Measurements from ENCODE around the gene NUP214.
"Not testable (repeated sequence)": the region's sequence is repeated elsewhere in the genome, so short reads cannot be mapped to it uniquely, and the experiment has no call there.

NUP214 gene

DNA sequence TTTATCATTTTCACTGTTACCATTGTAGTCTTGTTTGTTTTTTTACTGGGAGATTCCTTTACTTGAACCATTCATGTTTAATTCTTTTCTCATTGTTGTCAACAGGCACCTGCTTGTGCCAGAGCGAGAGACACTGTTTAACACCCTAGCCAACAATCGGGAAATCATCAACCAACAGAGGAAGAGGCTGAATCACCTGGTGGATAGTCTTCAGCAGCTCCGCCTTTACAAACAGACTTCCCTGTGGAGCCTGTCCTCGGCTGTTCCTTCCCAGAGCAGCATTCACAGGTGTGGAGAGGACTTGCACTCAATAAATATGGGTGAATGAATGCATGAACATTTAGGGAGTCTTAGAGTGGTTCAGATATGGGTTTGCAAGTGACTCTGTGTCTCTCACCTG is 37.5 kb downstream of the NUP214 start:
- DNase-seq = no peak

DNA sequence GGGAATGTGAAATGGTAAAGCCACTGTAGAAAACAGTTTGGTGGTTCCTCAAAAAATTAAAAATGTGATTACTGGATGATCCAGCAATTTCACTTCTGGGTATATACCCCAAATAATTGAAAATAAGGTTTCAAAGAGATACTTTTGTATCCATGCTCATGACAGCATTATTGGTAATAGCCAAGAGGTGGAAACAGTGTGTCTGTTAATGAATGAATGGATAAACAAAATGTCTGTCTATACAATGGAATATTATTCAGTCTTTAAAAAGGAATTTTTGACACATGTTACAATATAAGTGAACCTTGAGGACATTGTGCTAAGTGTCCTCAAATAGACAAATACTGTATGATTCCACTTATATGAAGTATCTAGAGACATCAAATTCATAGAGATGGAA is 40.1 kb downstream of the NUP214 start:
- DNase-seq = no peak

DNA sequence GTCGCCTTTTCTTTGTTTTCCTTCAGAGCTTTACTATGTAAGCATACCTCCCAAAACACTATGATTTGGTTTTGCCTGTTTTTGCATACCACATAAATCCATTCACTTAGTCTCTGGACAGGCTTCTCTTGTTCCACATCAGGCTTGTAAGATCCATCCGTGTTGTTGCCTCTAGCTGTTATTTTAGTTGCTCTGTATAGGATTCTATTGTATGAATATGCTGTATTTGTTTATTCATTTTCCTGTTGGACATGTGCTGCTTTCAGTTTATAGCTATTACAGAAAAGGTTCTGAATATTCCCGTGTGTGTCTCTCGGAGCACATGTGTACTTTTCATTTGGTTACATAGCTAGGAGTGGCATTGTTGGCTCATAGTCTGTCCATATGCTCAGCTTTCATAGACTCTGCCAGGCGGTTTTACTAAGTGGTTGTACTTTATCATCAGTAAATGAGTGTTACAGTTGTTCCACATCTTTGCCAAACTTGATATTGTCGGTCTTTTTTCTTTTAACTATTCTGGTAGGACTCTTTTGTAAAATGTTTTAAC is 41.8 kb downstream of the NUP214 start:
- DNase-seq = no peak

DNA sequence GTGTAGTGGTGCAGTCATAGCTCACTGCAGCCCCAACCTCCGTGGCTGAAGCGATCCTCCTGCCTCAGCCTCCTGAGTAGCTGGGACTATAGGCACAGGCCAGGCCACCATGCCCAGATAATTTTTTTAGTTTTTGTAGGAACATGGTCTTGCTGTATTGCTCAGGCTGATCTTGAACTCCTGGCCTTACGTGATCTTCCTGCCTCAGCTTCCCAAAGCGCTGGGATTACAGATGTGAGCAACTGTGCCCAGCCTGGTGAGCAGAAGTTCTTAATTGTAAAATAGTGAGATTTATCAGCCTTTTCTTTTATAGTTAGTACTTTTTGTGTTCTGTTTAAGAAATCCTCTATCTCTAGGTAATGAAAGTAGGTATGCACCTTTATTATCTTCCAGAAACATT is 42.5 kb downstream of the NUP214 start:
- no peak for DNase-seq

DNA sequence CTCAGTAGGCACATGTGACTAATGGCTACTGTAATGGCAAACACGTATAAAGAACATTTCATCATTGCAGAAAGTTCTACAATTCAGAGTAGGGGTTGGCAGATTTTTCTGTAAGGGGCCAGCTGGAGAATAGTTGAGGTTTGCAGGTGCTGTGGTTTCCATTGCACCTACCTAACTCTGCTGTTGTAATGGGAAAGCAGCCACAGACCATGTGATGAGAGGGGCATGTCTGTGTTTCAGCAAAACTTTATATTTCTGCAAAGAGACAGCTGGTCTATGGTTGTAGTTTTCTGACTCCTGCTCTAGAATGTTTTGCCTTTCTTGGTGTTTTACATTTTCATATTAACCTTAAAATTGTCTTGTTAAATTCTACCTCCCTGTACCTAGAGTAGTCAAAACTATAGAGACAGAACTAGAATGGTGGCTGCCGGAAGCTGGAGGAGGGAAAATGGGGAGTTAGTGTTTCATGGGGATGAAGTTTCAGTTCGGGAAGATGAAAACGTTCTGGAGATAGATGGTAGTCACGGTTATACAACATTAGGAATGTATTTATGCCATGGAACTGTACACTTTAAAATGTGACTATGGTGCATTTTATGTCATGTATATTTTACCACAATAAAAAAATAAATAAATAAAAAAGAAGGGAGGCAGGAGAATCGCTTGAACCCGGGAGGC is 44.3 kb downstream of the NUP214 start:
- no peak for DNase-seq

DNA sequence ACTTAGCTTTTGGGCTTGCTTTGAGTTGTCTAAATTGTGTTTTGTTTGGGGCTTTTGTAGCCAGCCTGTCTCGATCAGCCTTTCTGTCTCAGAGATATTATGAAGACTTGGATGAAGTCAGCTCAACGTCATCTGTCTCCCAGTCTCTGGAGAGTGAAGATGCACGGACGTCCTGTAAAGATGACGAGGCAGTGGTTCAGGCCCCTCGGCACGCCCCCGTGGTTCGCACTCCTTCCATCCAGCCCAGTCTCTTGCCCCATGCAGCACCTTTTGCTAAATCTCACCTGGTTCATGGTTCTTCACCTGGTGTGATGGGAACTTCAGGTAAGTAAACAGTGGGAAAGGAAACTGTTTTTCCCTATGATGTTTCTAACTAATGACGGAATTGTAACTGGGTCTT is 48.6 kb downstream of the NUP214 start:
- DNase-seq = no peak

DNA sequence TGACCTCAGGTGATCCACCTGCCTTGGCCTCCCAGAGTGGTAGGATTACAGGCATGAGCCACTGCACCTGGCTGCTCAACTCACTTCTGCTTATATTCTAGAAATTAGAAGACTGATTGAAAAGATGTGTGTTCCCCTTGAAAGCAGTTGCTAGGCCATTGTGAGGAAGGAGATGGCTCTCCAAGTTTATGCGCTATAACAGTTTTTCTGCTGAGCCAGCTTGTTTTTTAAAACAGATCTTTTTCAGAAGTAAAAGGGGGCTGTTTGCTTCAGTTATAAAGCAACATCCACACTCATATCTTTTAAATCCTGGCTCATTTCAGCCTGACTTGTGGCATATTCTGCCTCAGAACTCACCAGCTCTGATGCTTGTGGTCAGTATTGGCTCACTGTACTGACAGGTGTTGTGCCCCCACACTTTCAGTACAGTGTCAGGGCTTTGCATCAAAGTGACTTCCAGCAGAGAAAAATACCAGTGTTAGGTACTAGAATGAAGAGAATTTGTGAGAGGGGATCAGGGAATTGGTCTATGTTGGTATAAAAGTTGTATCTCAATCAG is 49.4 kb downstream of the NUP214 start:
- no peak for DNase-seq

DNA sequence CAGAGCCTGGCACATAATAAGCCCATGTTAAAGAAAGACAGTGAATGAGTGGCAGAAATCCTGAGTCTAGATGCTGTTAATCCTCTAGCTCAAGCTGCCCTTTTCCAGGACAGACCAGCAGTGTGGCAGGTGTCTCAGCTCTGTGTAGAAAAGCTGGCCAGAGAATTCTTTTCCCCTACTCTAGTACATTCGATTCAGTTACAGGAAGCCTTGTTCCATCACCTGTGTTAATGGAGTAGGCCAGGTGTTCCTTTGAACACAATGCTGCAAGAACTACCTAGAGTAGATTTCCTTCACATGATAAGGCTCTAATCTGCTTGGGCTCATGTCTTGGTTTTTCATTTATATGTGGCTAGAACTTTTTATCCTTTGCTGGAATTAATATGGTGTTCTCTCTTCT is 52.5 kb downstream of the NUP214 start:
- no peak for DNase-seq

DNA sequence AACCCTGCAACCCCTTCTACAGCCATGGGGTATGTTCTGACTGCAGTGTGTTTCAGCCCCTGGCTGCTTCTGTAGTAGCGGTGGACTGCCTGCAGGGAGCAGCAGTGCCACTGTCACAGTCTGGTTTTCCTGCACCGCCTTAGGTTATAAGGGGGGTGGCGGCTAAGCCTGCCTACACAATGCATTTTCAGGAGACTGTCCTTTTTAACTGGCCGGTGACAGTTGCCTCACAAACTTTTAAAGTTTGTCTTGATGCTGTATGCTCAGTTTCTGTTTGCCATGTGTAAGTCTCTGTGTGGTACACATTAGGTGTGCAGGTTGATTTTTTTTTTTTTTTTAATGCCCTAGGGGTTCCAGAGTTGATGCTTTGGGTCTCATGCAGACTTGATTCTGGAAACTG is 53.0 kb downstream of the NUP214 start:
- DNase-seq = peak; percentile 70

DNA sequence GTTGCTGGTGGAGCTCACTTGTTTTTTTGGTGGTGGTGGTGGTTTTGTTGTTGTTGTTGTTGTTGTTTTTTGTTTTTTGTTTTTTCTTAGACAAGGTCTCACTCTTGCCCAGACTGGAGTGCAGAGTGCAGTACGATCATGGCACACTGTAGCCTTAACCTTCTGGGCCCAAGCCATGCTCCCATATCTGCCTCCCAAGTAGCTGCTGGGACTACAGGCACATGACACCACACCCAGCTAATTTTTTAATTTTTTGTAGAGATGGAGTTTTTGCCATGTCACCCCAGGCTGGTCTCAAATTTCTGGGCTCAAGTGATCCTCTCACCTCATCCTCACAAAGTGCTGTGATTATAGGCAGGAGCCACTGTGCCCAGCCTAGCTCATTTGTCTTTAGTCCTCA is 53.5 kb downstream of the NUP214 start:
- no peak for DNase-seq

DNA sequence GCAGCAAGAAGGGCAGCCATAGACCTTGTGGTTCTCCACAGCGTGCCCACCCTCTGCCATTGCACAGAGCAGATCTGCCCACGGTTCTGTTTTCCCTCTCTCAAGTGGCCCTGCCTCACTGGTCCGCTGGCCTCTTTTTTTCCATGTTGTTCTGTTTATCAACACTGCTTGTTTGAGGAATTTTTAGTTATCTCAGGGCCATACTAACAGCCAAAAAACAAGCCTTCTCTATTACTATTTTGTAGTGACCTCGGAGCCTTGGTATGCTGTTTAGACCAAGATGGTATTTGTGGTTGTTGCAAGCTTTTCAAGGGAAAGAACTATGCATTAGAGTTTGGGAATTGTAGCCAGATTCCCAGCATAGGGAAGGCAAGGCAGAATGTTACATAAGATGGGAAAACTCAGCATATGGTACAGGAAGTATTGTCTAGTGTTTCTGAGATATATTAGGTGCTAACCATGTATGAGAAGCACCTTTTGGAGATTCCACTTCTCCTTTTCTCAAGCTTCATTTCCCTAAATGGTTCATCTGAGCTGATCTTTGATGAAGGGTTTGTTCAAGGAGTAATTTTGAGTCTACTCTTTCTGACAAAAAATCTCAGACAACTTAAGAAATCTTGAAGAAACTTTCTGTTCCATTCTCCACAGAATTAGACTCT is 54.3 kb downstream of the NUP214 start:
- DNase-seq = peak; percentile 90

DNA sequence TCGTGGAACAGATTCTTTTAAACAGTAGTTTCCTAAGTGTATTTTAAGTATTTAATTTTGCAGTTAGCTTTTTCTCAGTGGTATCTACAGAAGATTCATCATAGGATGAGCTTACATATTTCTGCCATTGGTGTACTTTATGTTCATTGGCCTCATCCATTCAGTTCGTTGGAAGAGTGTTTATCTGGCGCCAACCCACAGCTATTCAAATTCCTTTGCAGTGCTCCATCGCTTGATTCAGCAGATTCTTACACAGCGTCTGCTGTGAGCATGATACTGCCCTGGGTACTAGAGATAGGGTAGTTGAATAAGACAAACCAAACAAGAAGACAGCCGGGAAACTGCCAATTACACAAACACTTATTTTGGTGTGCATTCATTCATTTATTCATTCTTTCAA is 55.1 kb downstream of the NUP214 start:
- DNase-seq = peak; percentile 96

DNA sequence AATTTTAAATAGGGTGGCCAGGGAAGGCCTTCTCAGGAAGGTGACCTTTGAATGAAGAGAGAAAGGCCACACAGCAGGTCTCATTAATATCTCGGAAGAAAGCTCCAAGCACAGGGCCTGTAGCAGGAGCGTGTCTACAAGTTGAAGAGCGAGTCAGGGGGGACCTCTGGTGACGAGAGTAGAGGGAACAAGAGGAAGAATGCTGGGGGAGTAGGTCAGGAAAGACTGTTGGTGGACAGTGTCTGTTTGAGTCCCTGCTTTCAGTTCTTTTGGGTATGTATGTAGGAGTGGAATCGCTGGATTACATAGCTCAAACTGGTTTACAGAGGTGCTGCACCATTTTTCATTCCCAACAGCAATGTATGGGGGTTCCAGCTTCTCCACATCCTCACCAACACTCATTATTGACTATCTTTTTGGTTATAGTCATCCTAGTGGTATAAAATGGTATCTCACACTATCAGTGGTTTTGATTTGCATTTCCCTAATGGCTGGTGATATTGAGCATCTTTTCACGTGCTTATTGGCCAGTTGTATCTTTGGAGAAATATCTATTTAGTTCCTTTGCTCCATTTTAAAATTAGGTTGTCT is 55.8 kb downstream of the NUP214 start:
- DNase-seq = no peak

DNA sequence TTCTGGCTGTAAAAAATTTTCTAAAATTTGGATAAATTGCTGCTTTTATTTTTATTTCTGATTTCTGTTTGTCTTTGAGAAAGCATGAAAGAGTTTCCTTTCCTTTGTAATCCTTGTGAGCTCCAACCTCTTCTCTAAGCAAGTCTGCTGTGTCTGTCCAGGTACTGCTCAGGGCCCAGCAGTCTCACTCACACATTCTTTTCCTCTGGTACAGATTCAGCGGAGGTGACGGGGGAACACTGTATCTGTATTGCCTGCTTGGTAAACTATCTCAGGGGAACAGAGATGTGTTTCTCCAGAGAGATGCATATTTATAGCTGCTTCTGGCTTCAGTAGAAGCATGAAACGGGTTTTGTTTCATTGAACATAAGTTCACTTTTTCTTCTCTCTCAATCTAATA is 60.5 kb downstream of the NUP214 start:
- DNase-seq = no peak

DNA sequence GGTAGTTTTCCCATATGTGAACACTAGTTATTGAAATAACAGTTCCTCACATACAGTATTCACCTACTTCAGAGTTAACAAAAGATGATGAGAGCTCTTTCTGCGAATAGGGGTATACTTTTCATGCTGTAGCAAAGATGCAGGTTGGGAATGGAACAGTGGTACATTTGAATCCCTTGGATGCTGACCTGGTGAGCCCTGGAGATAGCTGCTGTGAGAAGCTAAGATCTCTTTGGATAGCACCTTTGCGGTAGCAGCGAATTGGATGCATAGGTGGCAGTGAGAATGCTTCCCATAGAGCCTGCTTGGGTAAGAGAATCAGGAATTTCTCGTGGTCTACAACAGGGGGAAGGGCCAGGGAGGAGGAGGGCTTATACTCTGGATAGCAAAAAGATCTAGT is 61.2 kb downstream of the NUP214 start:
- DNase-seq = no peak

DNA sequence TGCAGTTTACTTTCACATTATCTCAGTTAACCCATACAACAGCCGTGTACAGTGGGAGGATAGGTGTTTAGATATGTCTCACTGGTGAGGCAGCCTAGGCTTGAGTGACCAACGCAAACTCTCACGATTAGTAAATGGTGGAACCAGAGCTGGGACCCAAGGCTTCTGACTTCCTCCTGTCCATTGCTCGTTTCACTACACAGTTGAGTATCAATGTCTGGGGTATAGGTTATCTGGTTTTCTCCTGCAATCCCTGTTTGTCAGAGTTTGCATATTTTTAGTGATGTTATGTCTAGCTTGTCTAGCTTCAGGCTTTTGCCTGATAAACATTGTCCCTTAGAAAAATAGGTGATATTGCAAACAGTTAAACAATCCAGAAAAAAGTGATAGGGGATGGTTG is 62.6 kb downstream of the NUP214 start:
- no peak for DNase-seq

DNA sequence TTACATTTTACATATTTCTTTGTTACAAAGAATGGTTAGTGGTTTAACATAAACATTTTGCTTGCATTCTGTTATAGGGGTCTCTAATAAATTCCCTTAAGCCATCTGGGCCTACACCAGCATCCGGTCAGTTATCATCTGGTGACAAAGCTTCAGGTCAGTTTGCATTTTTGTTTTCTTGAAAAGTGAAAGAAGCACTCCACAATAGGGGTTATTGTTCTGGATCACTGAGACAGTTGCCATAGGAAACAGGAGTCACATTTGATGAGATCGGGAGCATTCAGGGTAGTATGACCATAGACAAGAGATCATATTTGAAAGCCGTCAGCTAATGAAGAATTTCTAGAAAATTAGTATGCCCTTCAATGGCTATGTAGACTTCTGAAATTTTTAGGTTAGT is 63.6 kb downstream of the NUP214 start:
- DNase-seq = no peak

DNA sequence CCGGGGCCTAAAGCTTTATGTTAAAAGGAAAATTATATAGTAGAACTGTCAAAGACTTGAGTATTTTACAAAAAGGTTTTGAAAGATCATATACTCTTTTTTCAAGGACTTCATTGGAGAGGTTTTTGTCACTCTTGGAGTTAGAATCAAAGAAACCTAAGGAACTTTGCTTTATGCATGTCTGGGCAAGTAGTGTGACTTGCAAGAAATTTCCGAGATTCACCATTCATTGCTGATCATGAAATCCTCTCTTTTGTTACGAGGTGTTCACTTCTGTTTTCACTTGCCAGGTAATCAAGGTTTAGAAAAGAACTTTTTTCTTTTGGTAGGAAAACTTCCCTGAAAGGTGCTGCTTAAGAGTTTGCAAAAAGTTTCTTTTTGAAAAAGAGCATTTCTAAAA is 64.8 kb downstream of the NUP214 start:
- DNase-seq = no peak

DNA sequence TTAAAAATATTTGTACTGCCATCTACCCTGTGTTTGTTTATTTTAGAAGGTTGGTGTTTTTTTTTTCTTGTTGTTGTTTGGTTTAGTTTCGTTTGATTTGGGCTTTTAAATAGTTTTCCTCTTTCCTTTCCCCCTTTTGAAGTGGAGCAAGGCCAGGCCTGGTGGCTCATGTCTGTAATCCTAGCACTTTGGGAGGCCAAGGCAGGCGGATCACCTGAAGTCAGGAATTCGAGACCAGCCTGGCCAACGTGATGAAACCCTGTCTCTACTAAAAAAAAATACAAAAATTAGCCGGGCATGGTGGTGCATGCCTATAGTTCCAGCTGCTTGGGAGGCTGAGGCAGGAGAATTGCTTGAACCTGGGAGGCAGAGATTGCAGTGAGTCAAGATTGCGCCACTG is 65.6 kb downstream of the NUP214 start:
- not testable (repeated sequence) for DNase-seq

DNA sequence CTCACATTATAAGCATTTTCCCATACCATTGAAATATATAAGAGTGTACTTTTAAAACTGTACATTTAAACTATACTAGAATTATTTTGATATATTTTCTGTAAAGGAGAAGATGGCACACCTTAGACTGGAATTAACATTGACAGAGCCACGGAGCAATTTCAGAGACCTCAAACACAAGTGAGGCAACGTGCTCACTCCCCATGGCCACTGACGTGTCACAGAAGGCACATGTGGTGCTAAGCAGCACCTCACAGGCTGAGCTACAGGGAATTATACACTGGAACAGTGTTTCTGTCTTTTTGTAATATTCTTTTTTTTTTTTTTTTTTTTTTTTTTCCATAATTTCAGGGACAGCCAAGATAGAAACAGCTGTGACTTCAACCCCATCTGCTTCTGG is 66.5 kb downstream of the NUP214 start:
- no peak for DNase-seq

DNA sequence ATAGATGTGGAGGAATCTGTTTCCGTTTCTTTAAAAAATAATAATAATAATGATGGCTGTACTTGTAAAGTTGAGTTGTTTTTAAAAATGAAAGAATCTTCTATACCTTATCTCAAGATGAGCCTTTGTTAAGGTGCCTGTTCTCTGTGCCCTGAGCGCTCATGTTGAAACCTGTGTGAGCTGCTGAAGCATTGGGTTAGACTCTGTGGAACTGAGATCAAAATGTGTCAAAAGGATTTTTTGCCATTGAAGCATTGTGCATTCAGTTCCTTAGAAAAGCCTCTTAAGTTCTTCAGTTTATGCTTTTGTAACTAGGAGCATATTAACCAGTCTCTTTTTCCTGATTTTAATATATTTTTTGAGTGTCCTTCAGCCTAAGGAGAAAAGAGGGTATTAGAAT is 67.7 kb downstream of the NUP214 start:
- DNase-seq = no peak

DNA sequence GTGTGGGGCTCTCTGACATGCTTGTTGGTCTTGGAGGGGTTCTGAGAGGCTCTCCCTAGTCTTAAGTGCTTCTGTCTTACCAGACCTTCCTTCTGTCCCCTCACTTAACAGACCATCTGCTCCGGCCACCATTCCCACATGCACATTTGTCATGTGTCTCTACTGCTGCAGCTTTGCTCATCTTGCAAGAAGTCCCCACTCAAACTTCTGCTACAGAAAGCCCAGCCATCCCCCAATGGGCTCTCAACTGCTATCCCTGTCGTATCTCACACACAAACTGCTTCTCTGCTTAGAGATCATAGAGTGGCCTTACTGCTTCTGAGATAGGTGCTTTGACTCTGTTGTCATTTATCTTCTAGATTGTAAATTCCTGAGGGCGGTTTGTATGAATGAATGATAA is 69.4 kb downstream of the NUP214 start:
- DNase-seq = no peak

DNA sequence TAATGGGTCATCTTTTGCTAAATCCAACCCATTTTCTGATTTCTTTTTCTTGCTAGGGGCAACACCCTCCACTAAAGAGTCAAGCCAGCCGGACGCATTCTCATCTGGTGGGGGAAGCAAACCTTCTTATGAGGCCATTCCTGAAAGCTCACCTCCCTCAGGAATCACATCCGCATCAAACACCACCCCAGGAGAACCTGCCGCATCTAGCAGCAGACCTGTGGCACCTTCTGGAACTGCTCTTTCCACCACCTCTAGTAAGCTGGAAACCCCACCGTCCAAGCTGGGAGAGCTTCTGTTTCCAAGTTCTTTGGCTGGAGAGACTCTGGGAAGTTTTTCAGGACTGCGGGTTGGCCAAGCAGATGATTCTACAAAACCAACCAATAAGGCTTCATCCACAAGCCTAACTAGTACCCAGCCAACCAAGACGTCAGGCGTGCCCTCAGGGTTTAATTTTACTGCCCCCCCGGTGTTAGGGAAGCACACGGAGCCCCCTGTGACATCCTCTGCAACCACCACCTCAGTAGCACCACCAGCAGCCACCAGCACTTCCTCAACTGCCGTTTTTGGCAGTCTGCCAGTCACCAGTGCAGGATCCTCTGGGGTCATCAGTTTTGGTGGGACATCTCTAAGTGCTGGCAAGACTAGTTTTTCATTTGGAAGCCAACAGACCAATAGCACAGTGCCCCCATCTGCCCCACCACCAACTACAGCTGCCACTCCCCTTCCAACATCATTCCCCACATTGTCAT is 72.0 kb downstream of the NUP214 start:
- DNase-seq = no peak
